Renal pelvis (tissue), 4 donors: ENCODE data around the gene GVQW3. TPM values are rescaled to one million over a fixed set of nuclear protein-coding genes. Genes with fewer than 3 reads are reported as not detected.

Source experiments
- DNase-seq: peaks from one replicate; pipeline ENCODE4 v3.0.0-alpha.2; 2013
- polyA plus RNA-seq, 3 donors: library from polyadenylated mRNA; unstranded; fragments of 120-200 nt; gene quantifications; one replicate each; pipeline ENCODE4 v1.2.1, GENCODE V29; 2013; ENCODE audit not compliant: insufficient read length in 3 of 3

The GVQW3 gene
- polyA plus RNA-seq, 3 donors = 8.6 to 21.2 (median 17.9) TPM

GRCh38 chr11:76443268-76443980, 62.3 kb downstream of the GVQW3 start:
- no peak for DNase-seq

- DNase-seq = no peak
Observed at GRCh38 chr11:76444065-76444383, 62.9 kb downstream of the GVQW3 start.

DNA sequence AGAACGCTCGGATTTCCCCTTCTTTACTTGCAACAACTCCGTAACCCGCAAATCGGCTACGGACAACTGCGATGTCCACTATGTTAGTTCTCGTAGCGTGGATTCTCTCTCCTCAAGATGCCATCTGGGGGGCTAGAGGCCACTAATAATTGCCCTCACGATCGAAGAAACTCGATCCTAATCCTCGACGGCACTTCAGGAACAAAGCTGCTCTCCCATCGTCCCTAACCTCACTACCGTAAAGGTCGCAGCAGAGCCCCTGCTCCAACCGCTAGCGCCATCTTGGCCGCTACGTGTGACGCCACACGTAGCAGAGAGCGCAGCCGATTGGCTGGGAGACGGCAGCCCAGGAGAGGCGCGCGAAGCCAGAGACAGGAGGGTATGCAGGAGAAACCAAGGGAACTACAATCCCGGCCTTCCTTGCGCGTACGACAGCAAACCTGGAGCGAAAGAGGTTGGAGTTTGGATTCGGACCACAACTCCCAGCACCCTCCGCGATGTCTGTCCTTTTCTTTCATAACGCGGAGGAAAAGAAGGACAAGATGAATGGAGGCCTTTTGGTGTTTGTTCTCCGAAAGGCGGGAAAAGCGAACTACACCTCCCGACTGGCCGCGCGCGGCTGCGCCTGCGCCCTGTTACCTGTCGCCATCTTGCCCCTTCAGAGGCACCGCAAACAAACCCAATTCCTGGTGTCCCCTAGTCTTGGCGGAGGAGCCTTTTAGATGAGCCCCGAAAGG, 63.4 kb downstream of the GVQW3 start, which contains the start of gene EMSY:
EMSY (plus strand) TSS at position 635 of the 737 bp plus-strand sequence. CDS start 1,921 bp downstream, outside the sequence.
- peak; percentile 99 for DNase-seq

DNA sequence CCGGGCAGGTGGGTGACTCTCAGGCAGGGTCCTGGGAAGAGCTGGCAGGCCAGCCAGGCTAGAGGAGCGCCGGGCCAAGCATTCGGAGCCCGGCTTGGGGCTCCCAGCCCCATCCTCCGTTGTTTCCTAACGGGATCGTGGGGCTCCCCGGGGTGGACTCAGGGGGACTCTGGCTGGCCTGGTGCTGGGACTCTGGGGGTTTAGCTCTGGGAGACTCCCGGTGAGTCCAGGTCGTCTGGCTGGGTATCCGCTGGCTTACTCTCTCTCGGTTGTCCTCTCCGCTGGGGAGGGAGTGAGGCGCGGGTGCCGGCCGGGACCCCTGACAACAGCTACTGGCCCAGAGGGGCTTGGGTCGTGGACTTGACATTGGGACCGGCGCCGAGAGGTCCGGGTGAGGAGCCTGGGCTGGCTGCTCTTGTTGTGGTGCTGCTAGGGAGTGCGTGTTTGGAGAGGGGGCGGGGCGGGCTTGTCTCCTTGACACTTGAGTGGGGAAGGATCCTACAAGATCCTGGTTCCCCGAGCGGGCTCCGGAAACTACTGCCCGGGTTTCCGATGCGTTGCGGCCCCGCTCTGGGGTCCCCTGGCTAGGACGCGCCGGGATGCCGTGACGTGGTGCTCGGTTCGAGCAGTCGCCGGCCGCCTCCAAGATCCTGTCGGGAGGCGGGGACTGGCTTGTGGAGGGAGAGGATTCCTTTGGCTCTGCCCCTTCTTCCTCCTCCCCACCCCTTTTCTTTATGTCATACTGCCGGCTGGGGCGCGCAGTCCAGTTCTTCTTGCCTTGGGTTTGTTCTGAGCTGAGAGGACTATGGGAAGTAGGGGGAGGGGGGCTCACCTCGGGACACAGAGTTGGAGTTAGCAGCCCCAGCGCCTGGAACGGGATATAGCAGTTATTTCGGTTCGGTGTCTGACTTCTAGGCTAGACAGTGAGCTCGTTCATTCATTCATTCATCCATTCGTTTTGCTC, 64.3 kb downstream of the GVQW3 start:
- peak; percentile 87 for DNase-seq

DNA sequence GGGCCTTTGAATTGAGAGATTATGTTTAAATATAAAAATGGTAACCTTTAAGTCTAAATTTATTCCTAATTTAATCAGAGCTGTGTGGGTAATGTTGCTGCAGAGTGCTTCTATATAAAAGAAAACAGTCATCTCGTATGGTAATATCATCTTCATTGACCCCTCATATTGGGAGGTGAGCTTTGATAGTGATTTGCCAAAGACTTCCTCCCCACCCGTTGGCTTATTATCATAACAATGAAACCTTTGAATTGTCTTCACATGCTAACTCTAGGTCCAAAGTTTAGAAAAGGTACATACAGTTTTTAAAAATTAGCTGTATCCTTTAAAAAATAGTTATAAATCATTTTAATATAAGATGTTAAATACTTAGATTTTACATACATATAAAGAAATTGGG, 67.4 kb downstream of the GVQW3 start:
- DNase-seq = no peak

DNA sequence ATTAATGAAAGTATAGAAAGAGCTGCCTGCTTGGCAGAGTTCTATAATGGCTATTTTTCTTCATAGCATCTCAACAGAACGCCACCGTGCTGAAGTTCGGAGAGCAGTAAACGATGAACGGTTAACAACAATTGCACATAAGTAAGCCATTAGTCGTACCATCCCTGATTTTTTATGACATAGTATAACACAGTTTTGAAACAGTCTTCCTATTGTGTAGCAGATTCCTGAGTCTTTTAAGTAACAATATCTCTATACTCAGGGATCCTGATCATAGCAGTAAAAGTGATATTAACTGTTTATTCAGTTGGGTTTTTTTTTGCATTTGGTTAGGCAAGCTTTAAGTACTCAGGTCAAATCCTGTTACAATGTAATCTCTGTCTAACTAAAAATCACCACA, 72.1 kb downstream of the GVQW3 start:
- no peak for DNase-seq

GRCh38 chr11:76455331-76455730, 74.2 kb downstream of the GVQW3 start:
- DNase-seq = peak; percentile 82

GRCh38 chr11:76455931-76456330, 74.8 kb downstream of the GVQW3 start:
- no peak for DNase-seq

GRCh38 chr11:76456571-76456970, 75.4 kb downstream of the GVQW3 start:
- DNase-seq = peak; percentile 30

Other genes starting within 250 kb of the GVQW3 start
- gene WNT11, start 174.8 kb upstream of the GVQW3 start, polyA plus RNA-seq = 10 to 100 TPM; 18.2 to 21.0 (median 20.1) TPM
- gene THAP12, start 191 bp upstream of the GVQW3 start, polyA plus RNA-seq = 10 to 100 TPM; 71.8 to 76.6 (median 72.7) TPM
- 10 to 100 TPM; 29.0 to 37.6 (median 32.9) TPM for gene EMSY, start 63.7 kb downstream of the GVQW3 start, polyA plus RNA-seq